ENCODE measurements around the gene MYL11. TPM values are rescaled to one million over a fixed set of nuclear protein-coding genes. Genes with fewer than 3 reads are reported as not detected.

Gene MYL11
- total and polyA plus RNA-seq, 4 donors = 0.70 TPM; not detected in 3

DNA sequence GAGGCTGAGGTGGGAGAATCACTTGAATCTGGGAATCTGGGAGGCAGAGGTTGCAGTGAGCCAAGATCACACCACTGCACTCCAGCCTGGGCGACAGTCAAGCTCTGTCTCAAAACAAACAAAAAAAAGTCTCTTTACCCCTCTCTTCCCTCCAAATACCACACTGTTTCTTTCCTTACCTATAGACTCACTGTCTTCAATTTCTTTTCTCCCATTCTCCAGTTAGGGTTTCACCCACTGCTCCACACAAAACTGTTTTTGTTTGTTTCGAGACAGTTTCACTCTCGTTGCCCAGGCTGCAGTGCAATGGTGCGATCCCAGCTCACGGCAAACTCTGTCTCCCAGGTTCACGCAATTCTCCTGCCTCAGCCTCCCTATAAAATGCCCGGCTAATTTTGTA is 13.4 kb upstream of the MYL11 start:
- Histone ChIP-seq H3K9ac (ENCODE audit: low read depth in 1 of 2, low read length in 2 of 2) (no peak overlapping the region), H3K27ac (ENCODE audit: low read depth in 1 of 2, low read length in 2 of 2) (no peak overlapping the region), H3K27me3 (ENCODE audit: control insufficient read depth in 4 of 4, insufficient read depth in 4 of 4, low read length in 3 of 4) (no peaks in the 10 kb centered on the region), H3K36me3 (ENCODE audit: control insufficient read depth in 4 of 4, insufficient read depth in 3 of 4, low read depth in 1 of 4, low read length in 3 of 4) (peaks cover 10 to 28% (median 19%) of the 10 kb centered on the region in 4 donors), H3K4me3 (ENCODE audit: low read depth in 1 of 3, low read length in 3 of 3) (no peak overlapping the region), H3K9me3 (ENCODE audit: control insufficient read depth in 4 of 4, low read length in 3 of 4) (no peaks in the 10 kb centered on the region), H3K4me1 (ENCODE audit: control insufficient read depth in 4 of 4, insufficient read depth in 4 of 4, low read length in 3 of 4) (peaks cover 0 to 19% (median 17%) of the 10 kb centered on the region in 4 donors)
- TF ChIP-seq HNF4A (conservative IDR thresholded peaks at IDR 0.05) = no peak
- no peak for TF ChIP-seq JUND (IDR thresholded peaks at IDR 0.05)
- TF ChIP-seq, protein P1, sequence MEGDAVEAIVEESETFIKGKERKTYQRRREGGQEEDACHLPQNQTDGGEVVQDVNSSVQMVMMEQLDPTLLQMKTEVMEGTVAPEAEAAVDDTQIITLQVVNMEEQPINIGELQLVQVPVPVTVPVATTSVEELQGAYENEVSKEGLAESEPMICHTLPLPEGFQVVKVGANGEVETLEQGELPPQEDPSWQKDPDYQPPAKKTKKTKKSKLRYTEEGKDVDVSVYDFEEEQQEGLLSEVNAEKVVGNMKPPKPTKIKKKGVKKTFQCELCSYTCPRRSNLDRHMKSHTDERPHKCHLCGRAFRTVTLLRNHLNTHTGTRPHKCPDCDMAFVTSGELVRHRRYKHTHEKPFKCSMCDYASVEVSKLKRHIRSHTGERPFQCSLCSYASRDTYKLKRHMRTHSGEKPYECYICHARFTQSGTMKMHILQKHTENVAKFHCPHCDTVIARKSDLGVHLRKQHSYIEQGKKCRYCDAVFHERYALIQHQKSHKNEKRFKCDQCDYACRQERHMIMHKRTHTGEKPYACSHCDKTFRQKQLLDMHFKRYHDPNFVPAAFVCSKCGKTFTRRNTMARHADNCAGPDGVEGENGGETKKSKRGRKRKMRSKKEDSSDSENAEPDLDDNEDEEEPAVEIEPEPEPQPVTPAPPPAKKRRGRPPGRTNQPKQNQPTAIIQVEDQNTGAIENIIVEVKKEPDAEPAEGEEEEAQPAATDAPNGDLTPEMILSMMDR (IDR thresholded peaks at IDR 0.05; ENCODE audit: low read depth, low read length, missing input control) = no peak
- TF ChIP-seq HNF4G (IDR thresholded peaks at IDR 0.05) = no peak
- no peak for TF ChIP-seq EGR1 (IDR thresholded peaks at IDR 0.05; ENCODE audit: low read depth in 2 of 2)
- TF ChIP-seq, protein P2, sequence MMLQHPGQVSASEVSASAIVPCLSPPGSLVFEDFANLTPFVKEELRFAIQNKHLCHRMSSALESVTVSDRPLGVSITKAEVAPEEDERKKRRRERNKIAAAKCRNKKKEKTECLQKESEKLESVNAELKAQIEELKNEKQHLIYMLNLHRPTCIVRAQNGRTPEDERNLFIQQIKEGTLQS (IDR thresholded peaks at IDR 0.05) = no peak
- TF ChIP-seq, protein P3, sequence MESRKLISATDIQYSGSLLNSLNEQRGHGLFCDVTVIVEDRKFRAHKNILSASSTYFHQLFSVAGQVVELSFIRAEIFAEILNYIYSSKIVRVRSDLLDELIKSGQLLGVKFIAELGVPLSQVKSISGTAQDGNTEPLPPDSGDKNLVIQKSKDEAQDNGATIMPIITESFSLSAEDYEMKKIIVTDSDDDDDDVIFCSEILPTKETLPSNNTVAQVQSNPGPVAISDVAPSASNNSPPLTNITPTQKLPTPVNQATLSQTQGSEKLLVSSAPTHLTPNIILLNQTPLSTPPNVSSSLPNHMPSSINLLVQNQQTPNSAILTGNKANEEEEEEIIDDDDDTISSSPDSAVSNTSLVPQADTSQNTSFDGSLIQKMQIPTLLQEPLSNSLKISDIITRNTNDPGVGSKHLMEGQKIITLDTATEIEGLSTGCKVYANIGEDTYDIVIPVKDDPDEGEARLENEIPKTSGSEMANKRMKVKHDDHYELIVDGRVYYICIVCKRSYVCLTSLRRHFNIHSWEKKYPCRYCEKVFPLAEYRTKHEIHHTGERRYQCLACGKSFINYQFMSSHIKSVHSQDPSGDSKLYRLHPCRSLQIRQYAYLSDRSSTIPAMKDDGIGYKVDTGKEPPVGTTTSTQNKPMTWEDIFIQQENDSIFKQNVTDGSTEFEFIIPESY (IDR thresholded peaks at IDR 0.05) = no peak
- TF ChIP-seq RXRA (IDR thresholded peaks at IDR 0.05) = no peak
- 96% methylated on average over 7 of the region's 7 CpGs for WGBS
- DNase-seq (ENCODE audit: low spot score) = no peak

DNA sequence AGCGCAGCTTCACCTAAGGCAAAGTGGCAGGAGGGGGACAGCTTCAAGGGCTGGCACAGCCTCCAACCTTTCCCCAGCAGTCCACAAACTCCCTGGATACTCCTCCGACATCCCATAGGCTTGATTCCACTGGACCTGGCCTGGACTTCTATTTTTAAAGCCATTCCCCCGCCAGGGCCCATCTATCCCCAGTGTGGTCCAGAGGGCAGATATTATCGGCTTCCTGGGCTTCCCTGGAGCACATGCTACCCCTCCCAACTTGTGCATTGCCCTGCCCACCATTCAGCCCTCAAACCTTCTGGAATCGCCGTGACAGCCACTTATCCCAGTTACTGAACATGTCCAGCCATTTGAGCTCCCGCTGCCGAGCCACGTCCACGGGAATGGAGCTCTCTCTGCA is 9.4 kb upstream of the MYL11 start:
- no peaks in the 10 kb centered on the region for H3K27me3 ChIP-seq (ENCODE audit: control insufficient read depth in 4 of 4, insufficient read depth in 4 of 4, low read length in 3 of 4)
- 95% methylated on average over 10 of the region's 10 CpGs for whole genome bisulfite sequencing
- no peak overlapping the region for H3K4me3 ChIP-seq (ENCODE audit: low read depth in 1 of 3, low read length in 3 of 3)
- H3K9ac ChIP-seq (ENCODE audit: low read depth in 1 of 2, low read length in 2 of 2) = no peak overlapping the region
- H3K36me3 ChIP-seq (ENCODE audit: control insufficient read depth in 4 of 4, insufficient read depth in 3 of 4, low read depth in 1 of 4, low read length in 3 of 4) = peaks cover 6 to 15% (median 7%) of the 10 kb centered on the region in 4 donors
- H3K27ac ChIP-seq (ENCODE audit: low read depth in 1 of 2, low read length in 2 of 2) = no peak overlapping the region
- no peak for TF ChIP-seq SP1 (IDR thresholded peaks at IDR 0.05)
- no peak for TF ChIP-seq GABPA (IDR thresholded peaks at IDR 0.05 in 1 of 2, conservative IDR thresholded peaks at IDR 0.05 in 1 of 2)
- no peak for TF ChIP-seq NR2F2 (IDR thresholded peaks at IDR 0.05)
- TF ChIP-seq HNF4G (IDR thresholded peaks at IDR 0.05) = no peak
- TF ChIP-seq, protein P4, sequence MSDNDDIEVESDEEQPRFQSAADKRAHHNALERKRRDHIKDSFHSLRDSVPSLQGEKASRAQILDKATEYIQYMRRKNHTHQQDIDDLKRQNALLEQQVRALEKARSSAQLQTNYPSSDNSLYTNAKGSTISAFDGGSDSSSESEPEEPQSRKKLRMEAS (IDR thresholded peaks at IDR 0.05) = no peak
- no peak for TF ChIP-seq FOXA1 (IDR thresholded peaks at IDR 0.05)
- no peak for TF ChIP-seq YY1 (IDR thresholded peaks at IDR 0.05)
- no peak for TF ChIP-seq EGR1 (IDR thresholded peaks at IDR 0.05; ENCODE audit: low read depth in 2 of 2)
- no peak for TF ChIP-seq RXRA (IDR thresholded peaks at IDR 0.05)
- TF ChIP-seq, protein P3 (IDR thresholded peaks at IDR 0.05) = no peak
- no peak for TF ChIP-seq FOXA2 (IDR thresholded peaks at IDR 0.05)
- DNase-seq (ENCODE audit: low spot score) = no peak
- no peaks in the 10 kb centered on the region for H3K9me3 ChIP-seq (ENCODE audit: control insufficient read depth in 4 of 4, low read length in 3 of 4)
- H3K4me1 ChIP-seq (ENCODE audit: control insufficient read depth in 4 of 4, insufficient read depth in 4 of 4, low read length in 3 of 4) = peaks cover 0 to 30% (median 26%) of the 10 kb centered on the region in 4 donors

Data from liver (tissue), 9 donors.